ENCODE results near the gene ZNF862.

DNA sequence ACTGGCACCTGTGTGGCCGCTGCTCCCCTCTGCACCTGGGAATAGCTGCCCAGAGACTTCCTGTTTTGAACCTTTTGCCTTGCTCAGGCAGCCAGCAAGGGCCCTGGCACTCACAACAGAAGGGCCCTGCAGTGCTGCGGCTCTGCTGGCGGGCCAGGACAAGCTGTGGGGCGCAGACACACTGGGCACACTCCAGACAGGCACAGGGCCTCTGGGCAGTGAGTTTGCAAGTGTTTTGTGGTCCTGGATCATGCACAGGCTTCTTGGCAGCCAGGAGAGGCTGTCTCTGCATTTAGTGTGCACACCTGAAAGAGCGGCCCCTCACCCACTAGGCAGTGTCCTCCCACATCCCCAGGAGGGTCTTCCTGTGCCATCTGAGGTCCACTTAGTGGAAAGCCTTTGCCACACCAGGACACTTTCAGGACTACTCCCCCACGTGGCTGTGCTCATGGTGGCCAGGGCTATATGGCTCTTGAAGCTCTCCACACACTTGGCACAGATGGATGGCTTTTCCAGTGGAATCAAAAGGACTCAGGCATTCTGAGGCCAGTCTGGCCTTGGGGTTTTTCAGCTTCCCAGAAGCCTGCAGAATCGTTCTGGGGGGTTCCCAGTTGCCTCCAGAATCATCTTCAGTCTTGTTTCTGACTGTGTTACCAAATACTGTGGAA, 30.6 kb downstream of the ZNF862 start:
- TF ChIP-seq, protein P1, sequence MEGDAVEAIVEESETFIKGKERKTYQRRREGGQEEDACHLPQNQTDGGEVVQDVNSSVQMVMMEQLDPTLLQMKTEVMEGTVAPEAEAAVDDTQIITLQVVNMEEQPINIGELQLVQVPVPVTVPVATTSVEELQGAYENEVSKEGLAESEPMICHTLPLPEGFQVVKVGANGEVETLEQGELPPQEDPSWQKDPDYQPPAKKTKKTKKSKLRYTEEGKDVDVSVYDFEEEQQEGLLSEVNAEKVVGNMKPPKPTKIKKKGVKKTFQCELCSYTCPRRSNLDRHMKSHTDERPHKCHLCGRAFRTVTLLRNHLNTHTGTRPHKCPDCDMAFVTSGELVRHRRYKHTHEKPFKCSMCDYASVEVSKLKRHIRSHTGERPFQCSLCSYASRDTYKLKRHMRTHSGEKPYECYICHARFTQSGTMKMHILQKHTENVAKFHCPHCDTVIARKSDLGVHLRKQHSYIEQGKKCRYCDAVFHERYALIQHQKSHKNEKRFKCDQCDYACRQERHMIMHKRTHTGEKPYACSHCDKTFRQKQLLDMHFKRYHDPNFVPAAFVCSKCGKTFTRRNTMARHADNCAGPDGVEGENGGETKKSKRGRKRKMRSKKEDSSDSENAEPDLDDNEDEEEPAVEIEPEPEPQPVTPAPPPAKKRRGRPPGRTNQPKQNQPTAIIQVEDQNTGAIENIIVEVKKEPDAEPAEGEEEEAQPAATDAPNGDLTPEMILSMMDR (IDR thresholded peaks at IDR 0.05; ENCODE audit: control extremely low read depth in 1 of 3, insufficient read depth in 1 of 3, low read depth in 1 of 3, low read length in 3 of 3) = no peak
- TF ChIP-seq POLR2A (IDR thresholded peaks at IDR 0.05; ENCODE audit: control extremely low read depth in 1 of 2, low read depth in 2 of 2, low read length in 2 of 2) (no peak), EZH2 (IDR thresholded peaks at IDR 0.05; ENCODE audit: low read depth, low read length, severe bottlenecking) (no peak), CEBPB (IDR thresholded peaks at IDR 0.05; ENCODE audit: low read depth, low read length) (no peak), ZNF274 (IDR thresholded peaks at IDR 0.05; ENCODE audit: borderline replicate concordance, extremely low read depth, low read length) (no peak), GABPA (IDR thresholded peaks at IDR 0.05; ENCODE audit: borderline replicate concordance, insufficient read depth, low read length) (no peak), BRCA1 (IDR thresholded peaks at IDR 0.05; ENCODE audit: low read depth, low read length) (no peak), KDM1A (IDR thresholded peaks at IDR 0.05; ENCODE audit: borderline replicate concordance, low read length) (no peak)
- TF ChIP-seq, protein P2, sequence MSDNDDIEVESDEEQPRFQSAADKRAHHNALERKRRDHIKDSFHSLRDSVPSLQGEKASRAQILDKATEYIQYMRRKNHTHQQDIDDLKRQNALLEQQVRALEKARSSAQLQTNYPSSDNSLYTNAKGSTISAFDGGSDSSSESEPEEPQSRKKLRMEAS (IDR thresholded peaks at IDR 0.05) = no peak
- TF ChIP-seq, protein P3, sequence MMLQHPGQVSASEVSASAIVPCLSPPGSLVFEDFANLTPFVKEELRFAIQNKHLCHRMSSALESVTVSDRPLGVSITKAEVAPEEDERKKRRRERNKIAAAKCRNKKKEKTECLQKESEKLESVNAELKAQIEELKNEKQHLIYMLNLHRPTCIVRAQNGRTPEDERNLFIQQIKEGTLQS (IDR thresholded peaks at IDR 0.05; ENCODE audit: insufficient read depth, low read depth, low read length) = no peak
